GM19463 (cell line): Measurements from ENCODE around the gene FOCAD.
"Not testable (repeated sequence)": the region's sequence is repeated elsewhere in the genome, so short reads cannot be mapped to it uniquely, and the experiment has no call there.

Source experiments
- ATAC-seq: cut with Tn5 transposase; IDR thresholded peaks from one replicate; pipeline ENCODE4 v1.9.1; 2021; ENCODE audit warnings: mild to moderate bottlenecking, moderate library complexity; ENCODE audit not compliant: unreplicated experiment

The FOCAD gene

GRCh38 chr9:20945856-20946255 lies 261.8 kb downstream of the FOCAD start:
- no peak for ATAC-seq

DNA sequence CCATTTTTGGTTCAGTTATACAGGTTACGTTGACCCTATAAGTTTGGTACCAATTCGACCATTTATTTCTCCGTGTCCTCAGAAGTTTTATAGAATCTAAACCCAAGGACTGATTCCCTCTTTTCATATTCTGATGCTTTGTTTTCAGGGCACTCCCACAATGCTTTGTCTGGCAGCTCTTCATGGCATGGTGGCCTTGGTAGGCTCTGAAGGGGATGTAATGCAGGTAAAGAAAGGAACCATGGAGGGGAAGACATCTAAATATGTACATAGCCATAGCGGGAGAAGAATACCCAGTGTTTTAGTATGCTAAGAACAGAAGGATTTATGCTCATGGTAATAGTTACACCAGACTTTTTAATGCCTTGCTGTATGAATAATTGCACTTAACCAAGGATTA lies 264.6 kb downstream of the FOCAD start:
- no peak for ATAC-seq

DNA sequence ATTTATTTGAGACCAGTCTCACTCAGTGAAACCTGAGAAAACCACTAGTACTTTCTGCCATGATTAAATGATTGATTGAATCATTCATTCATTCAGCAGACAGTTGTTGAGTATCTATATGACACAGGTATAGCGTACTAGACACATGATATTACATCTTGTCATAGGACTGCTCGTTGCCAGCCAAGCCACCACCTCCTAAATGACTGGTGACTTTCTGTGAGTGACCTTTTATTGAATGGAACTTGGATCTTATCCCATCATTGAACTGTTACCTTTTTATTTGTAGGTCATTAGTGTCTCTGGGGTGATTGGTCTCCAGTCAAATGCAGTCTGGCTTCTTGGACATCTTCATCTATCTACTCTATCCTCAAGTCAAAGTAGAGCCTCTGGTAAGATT lies 266.6 kb downstream of the FOCAD start:
- ATAC-seq, result no peak

DNA sequence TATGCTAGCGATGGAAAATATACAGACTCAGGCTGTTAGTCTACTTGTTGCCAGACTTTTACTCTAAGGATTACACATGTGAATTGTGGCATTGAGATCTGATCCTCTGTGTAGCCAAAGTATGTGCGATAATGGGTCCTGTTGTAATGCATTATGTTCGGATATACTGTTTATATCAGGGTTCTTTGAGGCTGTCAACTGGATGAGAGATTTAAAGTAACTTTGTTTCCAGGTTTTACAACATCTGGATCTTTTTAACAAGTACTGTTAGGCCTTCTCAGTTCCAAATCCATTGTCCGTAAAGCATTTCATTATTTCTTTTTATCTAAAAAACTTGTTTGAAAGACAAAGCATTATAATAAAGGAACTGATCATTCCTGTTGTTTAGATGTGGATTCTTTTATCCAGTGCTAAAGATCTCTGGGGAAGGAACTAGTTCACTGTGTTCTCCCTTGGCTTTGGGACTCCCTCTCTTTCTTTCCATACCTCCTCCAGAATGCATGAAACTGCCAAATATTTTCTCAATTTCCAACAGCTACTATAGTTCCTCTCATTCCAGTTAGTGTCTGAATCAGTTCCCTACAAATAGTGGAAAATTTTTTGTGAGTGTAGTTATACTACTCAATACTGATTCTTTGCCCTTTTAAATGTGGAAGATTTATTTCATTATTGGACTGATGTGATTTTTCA lies 278.6 kb downstream of the FOCAD start:
- ATAC-seq, result no peak

DNA sequence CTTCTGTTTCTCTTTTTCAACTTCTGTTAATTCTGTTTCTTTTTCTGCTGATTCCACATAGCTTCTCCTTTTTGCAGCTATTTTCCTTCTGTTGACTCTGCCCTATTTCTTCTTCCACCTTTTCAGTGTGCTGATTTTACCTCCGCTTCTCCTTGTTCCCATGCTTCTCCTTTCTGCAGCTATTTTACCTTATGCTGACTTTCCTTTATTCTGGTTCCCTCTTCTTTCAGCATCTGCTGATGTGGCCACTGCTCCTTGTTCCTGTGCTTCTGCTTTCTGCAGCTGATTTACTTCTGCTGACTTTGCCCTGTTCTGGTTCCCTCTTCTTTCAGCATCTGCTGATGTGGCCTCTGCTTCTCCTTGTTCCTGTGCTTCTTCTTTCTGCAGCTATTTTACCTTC lies 288.6 kb downstream of the FOCAD start:
- no peak for ATAC-seq

DNA sequence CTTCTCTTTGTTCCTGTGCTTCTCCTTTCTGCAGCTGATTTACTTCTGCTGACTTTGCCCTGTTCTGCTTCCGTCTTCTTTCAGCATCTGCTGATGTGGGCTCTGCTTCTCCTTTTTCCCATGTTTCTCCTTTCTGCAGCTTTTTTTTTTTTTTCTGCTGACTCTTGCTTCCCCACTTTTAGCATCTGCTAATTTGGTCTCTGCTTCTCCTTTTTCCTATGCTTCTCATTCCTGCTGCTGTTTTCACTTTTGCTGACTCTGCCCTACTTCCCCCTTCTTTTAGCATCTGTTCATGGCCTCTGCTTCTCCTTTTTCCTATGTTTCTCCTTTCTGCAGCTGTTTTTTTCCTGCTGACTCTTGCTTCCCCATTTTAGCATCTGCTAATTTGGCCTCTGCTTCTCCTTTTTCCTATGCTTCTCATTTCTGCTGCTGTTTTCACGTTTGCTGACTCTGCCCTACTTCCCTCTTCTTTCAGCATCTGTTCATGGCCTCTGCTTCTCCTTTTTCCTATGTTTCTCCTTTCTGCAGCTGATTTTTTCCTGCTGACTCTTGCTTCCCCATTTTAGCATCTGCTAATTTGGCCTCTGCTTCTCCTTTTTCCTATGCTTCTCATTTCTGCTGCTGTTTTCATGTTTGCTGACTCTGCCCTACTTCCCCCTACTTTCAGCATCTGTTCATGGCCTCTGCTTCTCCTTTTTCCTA lies 289.3 kb downstream of the FOCAD start:
- ATAC-seq, result not testable (repeated sequence)

DNA sequence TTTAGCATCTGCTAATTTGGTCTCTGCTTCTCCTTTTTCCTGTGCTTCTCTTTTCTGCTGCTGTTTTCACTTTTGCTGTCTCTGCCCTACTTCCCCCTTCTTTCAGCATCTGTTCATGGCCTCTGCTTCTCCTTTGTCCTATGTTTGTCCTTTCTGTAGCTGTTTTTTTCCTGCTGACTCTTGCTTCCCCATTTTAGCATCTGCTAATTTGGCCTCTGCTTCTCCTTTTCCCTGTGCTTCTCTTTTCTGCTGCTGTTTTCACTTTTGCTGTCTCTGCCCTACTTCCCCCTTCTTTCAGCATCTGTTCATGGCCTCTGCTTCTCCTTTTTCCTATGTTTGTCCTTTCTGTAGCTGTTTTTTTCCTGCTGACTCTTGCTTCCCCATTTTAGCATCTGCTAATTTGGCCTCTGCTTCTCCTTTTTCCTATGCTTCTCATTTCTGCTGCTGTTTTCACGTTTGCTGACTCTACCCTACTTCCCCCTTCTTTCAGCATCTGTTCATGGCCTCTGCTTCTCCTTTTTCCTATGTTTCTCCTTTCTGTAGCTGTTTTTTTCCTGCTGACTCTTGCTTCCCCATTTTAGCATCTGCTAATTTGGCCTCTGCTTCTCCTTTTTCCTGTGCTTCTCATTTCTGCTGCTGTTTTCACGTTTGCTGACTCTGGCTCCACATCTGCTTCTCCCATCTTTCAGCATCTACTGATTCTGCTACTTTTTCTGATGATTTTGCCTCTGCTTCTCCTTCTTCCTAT lies 290.3 kb downstream of the FOCAD start:
- not testable (repeated sequence) for ATAC-seq

- no peak for ATAC-seq
These were observed 294.2 kb downstream of the FOCAD start for GRCh38 chr9:20978249-20978648.

DNA sequence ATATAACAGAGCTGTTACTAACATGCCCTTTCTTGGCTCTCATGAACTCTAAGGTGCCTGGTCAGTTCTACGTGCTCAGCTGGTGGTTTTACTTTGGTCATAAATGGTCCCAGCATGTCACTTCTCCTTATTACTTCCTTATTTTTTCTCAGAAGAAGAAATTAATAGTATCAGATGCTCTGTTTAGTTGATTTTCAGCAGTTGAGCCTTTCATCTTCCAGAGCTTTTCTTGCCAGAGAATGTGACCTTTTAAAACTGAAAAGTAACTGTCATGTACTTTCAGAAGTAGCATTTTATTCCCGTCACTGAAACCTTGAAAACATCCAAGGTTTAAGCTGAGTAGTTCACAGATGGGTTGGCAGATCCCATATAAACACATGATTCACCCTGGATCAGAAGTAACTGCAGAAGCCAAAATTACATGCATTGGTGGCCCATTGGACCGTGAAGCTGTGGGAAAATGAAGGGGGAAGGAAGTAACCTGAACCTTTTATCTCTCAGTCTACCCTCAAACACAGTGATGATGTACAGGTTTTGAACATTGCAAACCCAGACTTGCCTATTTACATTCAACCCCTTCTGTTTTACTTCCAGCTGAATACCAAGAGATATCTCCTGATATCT lies 296.9 kb downstream of the FOCAD start:
- ATAC-seq, result peak; percentile 77

- ATAC-seq, result no peak
These were observed 297.4 kb downstream of the FOCAD start for GRCh38 chr9:20981486-20981885.

- no peak for ATAC-seq
These were observed 300.4 kb downstream of the FOCAD start for GRCh38 chr9:20984506-20984905.

- ATAC-seq, result no peak
These were observed 302.0 kb downstream of the FOCAD start for GRCh38 chr9:20985851-20986600.

GRCh38 chr9:20987521-20987920 lies 303.5 kb downstream of the FOCAD start:
- no peak for ATAC-seq

DNA sequence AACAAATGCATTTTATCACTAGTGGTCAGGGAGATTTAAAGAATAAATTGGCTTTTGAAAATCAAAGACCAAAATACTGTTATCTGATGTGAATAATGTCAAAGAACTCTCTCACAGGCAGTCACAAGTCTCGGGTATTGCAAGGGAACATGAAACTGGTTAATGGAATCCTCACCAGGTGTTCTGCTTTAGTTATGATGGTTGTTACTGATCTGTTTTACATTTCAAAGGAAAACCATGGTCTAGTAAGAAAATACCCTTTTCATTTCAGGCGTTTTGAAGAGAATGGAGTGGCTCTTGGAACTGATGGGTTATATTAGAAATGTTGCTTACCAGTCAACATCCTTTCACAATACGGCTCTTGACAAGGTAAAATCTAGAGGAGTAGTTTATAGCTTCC lies 304.0 kb downstream of the FOCAD start:
- no peak for ATAC-seq

DNA sequence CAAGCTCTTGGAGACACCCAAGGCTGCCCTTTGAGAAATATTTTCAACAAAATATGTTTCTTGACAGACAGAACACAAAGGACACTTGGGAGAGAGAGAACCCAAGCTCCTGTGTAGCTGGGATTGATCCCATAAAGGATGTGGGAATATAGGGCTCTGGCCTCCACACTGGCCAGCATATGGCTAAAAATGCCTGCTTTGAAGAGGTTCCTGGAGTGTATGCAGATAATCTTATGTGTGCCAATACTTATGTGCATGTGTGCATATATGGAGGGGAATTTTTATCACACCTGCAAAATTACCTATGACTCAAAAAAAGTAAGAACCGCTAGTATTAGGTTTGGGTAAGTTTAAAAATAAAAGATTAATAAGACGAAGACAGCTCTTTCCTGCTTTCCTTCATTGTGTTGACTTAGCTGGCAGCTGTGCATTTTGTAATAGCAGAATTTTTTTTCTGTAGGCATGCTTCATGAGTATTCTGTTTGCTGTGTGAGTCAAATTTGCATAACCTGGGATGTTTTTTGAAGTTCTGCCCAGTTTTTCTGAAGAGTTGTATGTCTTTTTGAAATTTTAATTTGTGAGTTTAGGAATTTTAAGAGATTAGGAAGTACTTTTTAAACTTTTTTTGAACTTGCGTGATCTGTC lies 304.7 kb downstream of the FOCAD start:
- ATAC-seq, result no peak

- no peak for ATAC-seq
These were observed 305.9 kb downstream of the FOCAD start for GRCh38 chr9:20989923-20990341.

- ATAC-seq, result no peak
These were observed 306.8 kb downstream of the FOCAD start for GRCh38 chr9:20990867-20991266.

DNA sequence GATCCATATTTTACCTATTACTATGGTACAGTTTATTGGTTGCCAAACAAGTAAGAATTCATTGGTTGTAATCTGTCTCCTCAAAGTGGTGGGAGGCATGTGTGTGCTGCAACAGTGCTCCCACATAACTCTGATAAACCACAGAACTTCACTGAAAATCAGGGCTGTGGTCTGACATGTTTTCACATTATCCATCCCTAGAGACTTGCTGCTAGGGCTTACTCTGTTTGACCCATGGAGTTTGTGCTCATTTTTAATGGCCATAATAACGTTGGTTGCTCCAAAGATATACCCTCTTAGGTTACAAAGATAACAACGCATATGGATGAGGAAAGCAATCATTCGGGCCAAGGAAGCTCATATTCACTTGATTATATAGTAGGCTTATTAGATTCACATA lies 310.4 kb downstream of the FOCAD start:
- ATAC-seq, result no peak

- ATAC-seq, result no peak
These were observed 311.6 kb downstream of the FOCAD start for GRCh38 chr9:20995616-20996015.

DNA sequence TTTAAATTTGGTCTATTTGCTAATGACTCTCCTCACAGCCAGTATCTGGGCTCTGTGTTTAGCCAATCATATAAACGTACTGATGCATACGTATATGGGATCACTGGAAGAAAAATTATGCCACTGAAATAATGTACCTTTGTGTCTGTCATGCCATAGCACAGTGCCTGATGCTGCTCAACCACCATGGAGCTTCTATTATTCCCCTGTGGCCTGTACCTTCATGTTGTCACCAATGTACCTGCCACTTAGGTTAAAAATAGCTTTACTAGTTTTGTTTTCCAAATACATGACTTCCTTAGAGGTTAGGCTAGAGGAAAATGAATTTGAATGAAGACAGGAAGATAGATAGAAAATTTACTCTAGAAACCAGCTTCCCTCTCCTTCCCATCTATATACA lies 312.8 kb downstream of the FOCAD start:
- no peak for ATAC-seq
